KOPT-K1 (cell line): Measurements from ENCODE around the gene MED29.
"Not testable (repeated sequence)": the region's sequence is repeated elsewhere in the genome, so short reads cannot be mapped to it uniquely, and the experiment has no call there.

Experiments used
- H3K27ac ChIP-seq: fragments of 200-600 bp; sonication (generic); 2 replicates; pipeline ENCODE4 v1.5.1; 2016; ENCODE audit warnings: antibody characterized with exemption, mild to moderate bottlenecking, low read depth, low read length; ENCODE audit not compliant: poor library complexity, severe bottlenecking
- H3K36me3 ChIP-seq: fragments of 200-600 bp; sonication (generic); 2 replicates; pipeline ENCODE4 v1.5.1; 2017; ENCODE audit warnings: antibody characterized with exemption, mild to moderate bottlenecking, low read length, moderate library complexity; ENCODE audit not compliant: insufficient read depth
- H3K9me3 ChIP-seq: fragments of 200-600 bp; sonication (generic); 2 replicates; pipeline ENCODE4 v1.5.1; 2017; ENCODE audit warnings: antibody characterized with exemption, low read length, mild to moderate bottlenecking; ENCODE audit not compliant: insufficient read depth, poor library complexity, severe bottlenecking

MED29 gene

GRCh38 chr19:39360599-39360998, 30.6 kb upstream of the MED29 start:
- no peaks in the 10 kb centered on the region for H3K9me3 ChIP-seq
- H3K27ac ChIP-seq = no peak overlapping the region
- peaks cover 85% of the 10 kb centered on the region for H3K36me3 ChIP-seq

GRCh38 chr19:39362682-39363657, 28.2 kb upstream of the MED29 start:
- H3K36me3 ChIP-seq = peaks cover 78% of the 10 kb centered on the region
- H3K27ac ChIP-seq = no peak overlapping the region
- no peaks in the 10 kb centered on the region for H3K9me3 ChIP-seq

DNA sequence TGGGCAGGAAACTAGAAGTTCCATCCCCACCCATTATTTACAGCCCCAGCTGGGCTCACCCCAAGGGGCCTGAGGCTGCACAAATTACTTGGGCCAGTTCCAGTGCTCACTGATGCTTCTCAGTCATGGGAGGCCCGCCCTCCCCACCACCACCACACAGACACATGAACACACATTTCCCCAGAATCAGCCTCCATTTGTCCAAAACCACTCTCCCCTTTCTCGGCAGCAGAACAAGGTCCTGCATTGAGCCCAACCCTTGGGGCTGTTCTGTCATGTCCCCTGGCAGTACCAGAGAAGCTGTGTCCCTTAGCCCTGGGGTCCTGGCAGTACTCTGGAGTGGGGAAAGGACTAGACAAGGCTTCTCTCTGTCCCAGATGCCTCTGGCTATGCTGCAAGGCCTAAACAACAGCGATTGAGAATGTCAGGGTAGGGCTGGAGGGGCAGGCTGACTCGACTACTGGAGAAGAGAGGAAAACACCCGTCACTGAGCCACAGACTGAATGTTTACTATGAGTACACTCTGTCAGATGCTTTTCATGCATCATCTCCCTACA, 27.2 kb upstream of the MED29 start:
- H3K27ac ChIP-seq = no peak overlapping the region
- no peaks in the 10 kb centered on the region for H3K9me3 ChIP-seq
- H3K36me3 ChIP-seq = peaks cover 78% of the 10 kb centered on the region

GRCh38 chr19:39365531-39365930, 25.6 kb upstream of the MED29 start:
- Histone ChIP-seq H3K36me3 (peaks cover 82% of the 10 kb centered on the region), H3K27ac (no peak overlapping the region), H3K9me3 (no peaks in the 10 kb centered on the region)

DNA sequence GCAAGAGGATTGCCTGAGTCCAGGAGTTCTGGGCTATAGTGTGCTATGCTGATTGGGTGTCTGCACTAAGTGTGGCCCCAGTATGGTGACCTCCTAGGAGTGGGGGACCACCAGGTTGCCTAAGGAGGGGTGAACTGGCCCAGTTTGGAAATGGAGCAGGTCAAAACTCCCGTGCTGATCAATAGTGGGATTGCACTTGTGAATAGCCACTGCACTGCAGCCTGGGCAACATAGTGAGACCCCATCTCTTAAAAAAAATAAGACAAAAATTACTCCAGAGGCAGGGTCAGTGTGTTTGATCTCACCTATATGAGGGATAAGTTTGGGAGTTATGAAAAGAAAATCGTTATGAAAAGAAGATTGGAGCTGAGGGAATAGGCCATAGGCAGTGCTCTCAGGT, 22.0 kb upstream of the MED29 start:
- no peak overlapping the region for H3K27ac ChIP-seq

DNA sequence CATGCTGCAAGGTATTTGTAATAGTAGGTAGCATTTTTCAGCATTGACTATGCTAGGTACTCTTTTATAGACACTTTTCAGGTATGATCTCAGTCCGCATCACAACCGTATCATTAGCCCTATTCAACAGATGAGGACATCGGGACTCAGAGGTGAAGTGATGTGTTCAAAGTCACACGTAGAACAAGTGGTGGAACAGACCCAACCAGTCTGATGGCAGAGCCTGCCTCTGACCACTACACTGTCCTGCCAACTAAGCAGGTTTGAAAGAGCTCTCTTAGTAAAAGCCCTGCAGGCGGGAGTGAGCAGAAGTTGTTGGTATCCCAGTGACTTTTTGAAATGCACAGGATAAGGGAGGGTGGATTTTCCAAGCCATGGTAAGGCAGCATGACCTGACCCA, 20.4 kb upstream of the MED29 start:
- no peak overlapping the region for H3K27ac ChIP-seq
- H3K36me3 ChIP-seq = peaks cover 86% of the 10 kb centered on the region
- H3K9me3 ChIP-seq = no peaks in the 10 kb centered on the region

More for the DNA sequence above, 22.0 kb upstream of the MED29 start:
- Histone ChIP-seq H3K36me3 (peaks cover 84% of the 10 kb centered on the region), H3K9me3 (no peaks in the 10 kb centered on the region)

DNA sequence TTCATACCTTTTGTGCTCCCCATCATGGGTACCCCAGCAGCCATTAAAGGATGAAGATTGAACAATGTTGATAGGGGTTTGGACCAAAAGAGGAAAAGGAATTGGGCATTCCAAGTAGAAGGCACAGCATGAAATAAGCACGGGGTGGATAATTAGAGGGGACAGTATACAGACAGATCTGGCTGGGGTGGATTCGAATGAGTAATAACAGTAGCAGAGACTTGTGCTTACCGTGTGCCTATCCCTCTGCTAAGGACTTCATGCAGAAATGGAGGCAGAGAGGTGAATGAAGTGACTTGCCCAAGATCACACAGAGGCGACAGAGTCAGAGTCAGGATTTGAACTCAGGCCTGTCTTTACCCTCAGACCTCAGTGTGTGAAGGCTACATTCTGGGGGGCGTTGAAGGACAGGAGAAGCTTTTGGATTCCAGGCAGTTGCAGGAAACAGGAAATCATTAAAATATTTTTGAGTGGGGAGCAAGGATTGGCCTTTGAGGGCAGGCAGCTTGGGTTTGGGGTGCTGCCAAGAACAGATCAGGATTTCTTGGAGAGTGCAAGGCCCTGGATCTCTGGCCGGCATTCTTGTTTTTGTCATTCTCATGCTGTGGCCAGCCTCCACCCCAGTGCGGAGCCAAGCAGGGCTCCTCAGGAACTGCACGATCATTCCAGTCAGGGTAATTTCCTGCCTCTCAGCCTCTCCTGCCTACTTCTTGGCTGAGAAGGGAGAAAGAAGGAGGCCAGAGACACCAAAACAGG, 19.0 kb upstream of the MED29 start:
- Histone ChIP-seq H3K36me3 (peaks cover 87% of the 10 kb centered on the region), H3K27ac (no peak overlapping the region)

GRCh38 chr19:39372941-39373340, 18.2 kb upstream of the MED29 start:
- no peak overlapping the region for H3K27ac ChIP-seq
- peaks cover 93% of the 10 kb centered on the region for H3K36me3 ChIP-seq
- no peaks in the 10 kb centered on the region for H3K9me3 ChIP-seq

More for the DNA sequence above, 19.0 kb upstream of the MED29 start:
- H3K9me3 ChIP-seq = no peaks in the 10 kb centered on the region

GRCh38 chr19:39375929-39376328, 15.2 kb upstream of the MED29 start:
- peaks cover 93% of the 10 kb centered on the region for H3K36me3 ChIP-seq
- H3K27ac ChIP-seq = no peak overlapping the region
- no peaks in the 10 kb centered on the region for H3K9me3 ChIP-seq

DNA sequence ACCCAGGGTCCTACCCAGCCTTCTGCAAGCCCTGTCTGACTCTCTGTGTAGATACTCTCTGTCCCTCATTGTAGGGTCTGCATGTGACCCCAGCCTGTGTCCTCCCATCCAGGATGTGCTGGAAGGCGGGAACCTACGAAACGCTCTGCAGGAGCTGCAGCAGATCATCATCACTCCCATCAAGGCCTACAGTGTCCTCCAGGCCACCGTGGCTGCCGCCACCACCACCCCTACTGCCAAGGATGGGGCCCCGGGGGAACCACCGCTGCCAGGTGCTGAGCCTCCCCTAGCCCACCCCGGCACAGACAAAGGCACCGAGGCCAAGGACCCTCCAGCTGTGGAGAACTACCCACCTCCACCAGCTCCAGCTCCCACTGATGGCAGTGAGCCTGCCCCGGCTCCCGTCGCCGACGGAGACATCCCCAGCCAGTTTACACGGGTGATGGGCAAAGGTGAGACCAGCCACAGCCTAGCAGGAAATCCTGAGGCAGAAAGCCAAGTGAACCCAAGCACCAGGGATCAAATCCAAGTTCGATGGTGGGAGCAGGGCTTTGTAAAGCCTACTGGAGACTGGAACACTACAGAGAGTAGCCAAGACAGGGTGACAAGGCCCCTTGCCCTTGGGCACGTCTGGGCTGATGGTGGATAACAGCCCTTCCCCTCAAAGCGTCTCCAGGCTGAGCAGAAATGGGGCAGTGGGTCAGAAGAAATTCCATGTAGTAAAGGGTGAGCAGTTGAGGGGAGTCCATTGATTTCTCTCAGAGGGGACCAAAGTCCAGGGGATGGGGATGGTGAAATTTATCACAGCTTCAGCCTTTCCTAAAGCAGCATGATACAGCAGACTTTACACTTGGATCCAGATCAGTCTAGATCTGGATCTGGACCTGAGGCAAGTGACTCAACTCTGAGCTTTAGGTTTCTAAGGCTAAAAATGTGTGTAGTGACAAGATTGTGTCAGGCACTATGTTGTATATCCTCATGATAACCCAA, 13.5 kb upstream of the MED29 start:
- H3K9me3 ChIP-seq = no peaks in the 10 kb centered on the region
- peaks cover 93% of the 10 kb centered on the region for H3K36me3 ChIP-seq
- H3K27ac ChIP-seq = no peak overlapping the region

DNA sequence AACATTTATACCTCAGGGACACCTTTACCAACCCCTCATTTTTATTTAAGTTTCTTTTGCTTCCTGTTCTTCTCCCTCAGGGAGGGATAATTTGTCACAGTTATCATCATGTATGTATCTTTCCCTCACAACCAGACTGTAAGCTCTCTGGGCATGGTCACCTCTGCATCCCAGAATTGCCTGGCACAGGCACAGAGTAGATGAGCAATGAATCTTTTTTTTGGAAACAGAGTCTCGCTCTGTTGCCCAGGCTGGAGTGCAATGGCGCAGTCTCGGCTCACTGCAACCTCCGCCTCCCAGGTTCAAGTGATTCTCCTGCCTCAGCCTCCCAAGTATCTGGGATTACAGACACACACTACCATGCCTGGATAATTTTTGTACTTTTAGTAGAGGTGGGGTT, 11.8 kb upstream of the MED29 start:
- H3K36me3 ChIP-seq = peaks cover 97% of the 10 kb centered on the region
- H3K27ac ChIP-seq, H3K9me3 ChIP-seq: not testable (repeated sequence)

GRCh38 chr19:39379865-39380396, 11.2 kb upstream of the MED29 start:
- Histone ChIP-seq H3K27ac (no peak overlapping the region), H3K9me3 (no peaks in the 10 kb centered on the region), H3K36me3 (peaks cover 98% of the 10 kb centered on the region)

- no peaks in the 10 kb centered on the region for H3K9me3 ChIP-seq
- peaks cover 98% of the 10 kb centered on the region for H3K36me3 ChIP-seq
- H3K27ac ChIP-seq = no peak overlapping the region
Measured at GRCh38 chr19:39380521-39381502, 10.4 kb upstream of the MED29 start.
